Measurements from ENCODE around the gene CCDC88C. TPM values are rescaled to one million over a fixed set of nuclear protein-coding genes. Genes with fewer than 3 reads are reported as not detected.
A peak's percentile ranks its signal among the peaks of the same experiment; 100 is the strongest.

Gene CCDC88C
- total RNA-seq, 1 experiment from 2014 or later: 33.2 TPM

- Mint-ChIP-seq H3K9me3 (ENCODE audit: low read depth, unreplicated experiment) (no peaks in the 10 kb centered on the region), H3K4me1 (ENCODE audit: low read depth, unreplicated experiment) (peaks cover 37% of the 10 kb centered on the region), H3K4me3 (ENCODE audit: low read depth, unreplicated experiment) (no peak overlapping the region), H3K36me3 (ENCODE audit: insufficient read depth, unreplicated experiment) (peaks cover 22% of the 10 kb centered on the region), H3K27me3 (ENCODE audit: unreplicated experiment) (no peaks in the 10 kb centered on the region), H3K27ac (ENCODE audit: unreplicated experiment) (no peak overlapping the region)
- CTCF ChIA-PET: interaction anchor here (1.3 kb wide), 1 partner anchor 17 kb away, joined by 3 read pairs; no protein-coding TSS in a partner anchor
- BruUV-seq (replicated peaks): no TSS peak
- TF ChIP-seq CTCF (IDR thresholded peaks at IDR 0.05; ENCODE audit: unreplicated experiment): no peak
- intact Hi-C loops (cut with micrococcal nuclease; ENCODE audit: unreplicated experiment): no loop called here
- no peak for DNase-seq
These were observed 63.3 kb downstream of the CCDC88C start for GRCh38 chr14:91354221-91354916.

GRCh38 chr14:91352728-91353692 lies 64.6 kb downstream of the CCDC88C start:
- no peak overlapping the region for H3K27ac Mint-ChIP-seq (ENCODE audit: unreplicated experiment)
- peaks cover 22% of the 10 kb centered on the region for H3K36me3 Mint-ChIP-seq (ENCODE audit: insufficient read depth, unreplicated experiment)
- no peaks in the 10 kb centered on the region for H3K9me3 Mint-ChIP-seq (ENCODE audit: low read depth, unreplicated experiment)
- no peaks in the 10 kb centered on the region for H3K27me3 Mint-ChIP-seq (ENCODE audit: unreplicated experiment)
- TF ChIP-seq CTCF (IDR thresholded peaks at IDR 0.05; ENCODE audit: unreplicated experiment): no peak
- peaks cover 45% of the 10 kb centered on the region for H3K4me1 Mint-ChIP-seq (ENCODE audit: low read depth, unreplicated experiment)
- peak overlapping the region; percentile 84 for H3K4me3 Mint-ChIP-seq (ENCODE audit: low read depth, unreplicated experiment)
- CTCF ChIA-PET: interaction anchor here (0.8 kb wide), 1 partner anchor 15 kb away, joined by 3 read pairs; no protein-coding TSS in a partner anchor
- no TSS peak for BruUV-seq (replicated peaks)
- DNase-seq: no peak
- intact Hi-C loops (cut with micrococcal nuclease; ENCODE audit: unreplicated experiment): no loop called here

GRCh38 chr14:91352053-91352452 lies 65.6 kb downstream of the CCDC88C start:
- Mint-ChIP-seq H3K27me3 (ENCODE audit: unreplicated experiment) (no peaks in the 10 kb centered on the region), H3K27ac (ENCODE audit: unreplicated experiment) (peak overlapping the region; percentile 88), H3K4me3 (ENCODE audit: low read depth, unreplicated experiment) (peak overlapping the region; percentile 84), H3K4me1 (ENCODE audit: low read depth, unreplicated experiment) (peaks cover 47% of the 10 kb centered on the region), H3K9me3 (ENCODE audit: low read depth, unreplicated experiment) (no peaks in the 10 kb centered on the region), H3K36me3 (ENCODE audit: insufficient read depth, unreplicated experiment) (peaks cover 19% of the 10 kb centered on the region)
- no peak for DNase-seq
- no TSS peak for BruUV-seq (replicated peaks)
- CTCF ChIA-PET: interaction anchor here (1.1 kb wide), 2 partner anchors 16 to 64 kb away, joined by 3 to 5 read pairs; no protein-coding TSS in a partner anchor
- intact Hi-C loops (cut with micrococcal nuclease; ENCODE audit: unreplicated experiment): no loop called here
- no peak for TF ChIP-seq CTCF (IDR thresholded peaks at IDR 0.05; ENCODE audit: unreplicated experiment)

- H3K9me3 Mint-ChIP-seq (ENCODE audit: low read depth, unreplicated experiment): no peaks in the 10 kb centered on the region
- CTCF ChIA-PET: interaction anchor here (1.1 kb wide), 2 partner anchors 15 to 65 kb away, joined by 3 to 5 read pairs; no protein-coding TSS in a partner anchor
- DNase-seq: no peak
- H3K27ac Mint-ChIP-seq (ENCODE audit: unreplicated experiment): peak overlapping the region; percentile 88
- peak overlapping the region; percentile 84 for H3K4me3 Mint-ChIP-seq (ENCODE audit: low read depth, unreplicated experiment)
- H3K27me3 Mint-ChIP-seq (ENCODE audit: unreplicated experiment): no peaks in the 10 kb centered on the region
- H3K36me3 Mint-ChIP-seq (ENCODE audit: insufficient read depth, unreplicated experiment): peaks cover 19% of the 10 kb centered on the region
- H3K4me1 Mint-ChIP-seq (ENCODE audit: low read depth, unreplicated experiment): peaks cover 53% of the 10 kb centered on the region
- BruUV-seq (replicated peaks): no TSS peak
- no peak for TF ChIP-seq CTCF (IDR thresholded peaks at IDR 0.05; ENCODE audit: unreplicated experiment)
- intact Hi-C loops (cut with micrococcal nuclease; ENCODE audit: unreplicated experiment): no loop called here
These were observed 66.1 kb downstream of the CCDC88C start for GRCh38 chr14:91351512-91351862.

Measured in Calu3 (cell line).